ENCODE results near the gene HOXA5. TPM values are rescaled to one million over a fixed set of nuclear protein-coding genes. Genes with fewer than 3 reads are reported as not detected.

The HOXA5 gene
- total RNA-seq, 1 experiment from 2014 or later: 10.6 TPM

- no peak for TF ChIP-seq CTCF (IDR thresholded peaks at IDR 0.05; ENCODE audit: unreplicated experiment)
- CTCF ChIA-PET: no interaction called here
- no TSS peak for BruUV-seq (replicated peaks)
- Mint-ChIP-seq H3K9me3 (ENCODE audit: low read depth, unreplicated experiment) (no peaks in the 10 kb centered on the region), H3K4me1 (ENCODE audit: low read depth, unreplicated experiment) (peaks cover 3% of the 10 kb centered on the region), H3K27ac (ENCODE audit: unreplicated experiment) (no peak overlapping the region), H3K4me3 (ENCODE audit: low read depth, unreplicated experiment) (no peak overlapping the region), H3K27me3 (ENCODE audit: unreplicated experiment) (no peaks in the 10 kb centered on the region), H3K36me3 (ENCODE audit: insufficient read depth, unreplicated experiment) (peaks cover 7% of the 10 kb centered on the region)
- intact Hi-C loops (cut with micrococcal nuclease; ENCODE audit: unreplicated experiment): loop anchor here (5.0 kb wide), 1 partner anchor 981 kb away; no protein-coding TSS in a partner anchor
- DNase-seq: no peak
Measured at GRCh38 chr7:27163288-27164044, 20.0 kb upstream of the HOXA5 start.

GRCh38 chr7:27162561-27163287, 19.2 kb upstream of the HOXA5 start:
- no peaks in the 10 kb centered on the region for H3K4me1 Mint-ChIP-seq (ENCODE audit: low read depth, unreplicated experiment)
- intact Hi-C loops (cut with micrococcal nuclease; ENCODE audit: unreplicated experiment): loop anchor here (5.0 kb wide), 1 partner anchor 980 kb away; no protein-coding TSS in a partner anchor
- DNase-seq: no peak
- no TSS peak for BruUV-seq (replicated peaks)
- no peak overlapping the region for H3K4me3 Mint-ChIP-seq (ENCODE audit: low read depth, unreplicated experiment)
- CTCF ChIA-PET: interaction anchor here (0.9 to 2.4 kb wide), 4 partner anchors 15 to 787 kb away, joined by 3 to 31 read pairs (median 3); no protein-coding TSS in a partner anchor
- H3K27ac Mint-ChIP-seq (ENCODE audit: unreplicated experiment): no peak overlapping the region
- peaks cover 7% of the 10 kb centered on the region for H3K36me3 Mint-ChIP-seq (ENCODE audit: insufficient read depth, unreplicated experiment)
- no peaks in the 10 kb centered on the region for H3K9me3 Mint-ChIP-seq (ENCODE audit: low read depth, unreplicated experiment)
- H3K27me3 Mint-ChIP-seq (ENCODE audit: unreplicated experiment): no peaks in the 10 kb centered on the region
- TF ChIP-seq CTCF (IDR thresholded peaks at IDR 0.05; ENCODE audit: unreplicated experiment): no peak

- CTCF ChIA-PET: interaction anchor here (0.9 to 2.4 kb wide), 12 partner anchors 9 to 787 kb away, joined by 3 to 31 read pairs (median 6); partner anchors contain the start of gene HOXA3
- no peak overlapping the region for H3K4me3 Mint-ChIP-seq (ENCODE audit: low read depth, unreplicated experiment)
Measured at GRCh38 chr7:27161721-27162560, 18.5 kb upstream of the HOXA5 start.

More at GRCh38 chr7:27161721-27162560, 18.5 kb upstream of the HOXA5 start:
- no peak for TF ChIP-seq CTCF (IDR thresholded peaks at IDR 0.05; ENCODE audit: unreplicated experiment)
- no peak overlapping the region for H3K27ac Mint-ChIP-seq (ENCODE audit: unreplicated experiment)
- peaks cover 7% of the 10 kb centered on the region for H3K36me3 Mint-ChIP-seq (ENCODE audit: insufficient read depth, unreplicated experiment)
- no peak for DNase-seq
- no peaks in the 10 kb centered on the region for H3K9me3 Mint-ChIP-seq (ENCODE audit: low read depth, unreplicated experiment)
- intact Hi-C loops (cut with micrococcal nuclease; ENCODE audit: unreplicated experiment): loop anchor here (1.0 to 5.0 kb wide), 4 partner anchors 476 to 980 kb away; no protein-coding TSS in a partner anchor
- no TSS peak for BruUV-seq (replicated peaks)
- H3K27me3 Mint-ChIP-seq (ENCODE audit: unreplicated experiment): no peaks in the 10 kb centered on the region
- H3K4me1 Mint-ChIP-seq (ENCODE audit: low read depth, unreplicated experiment): no peaks in the 10 kb centered on the region

Measured in Calu3 (cell line).